OCI-LY3 (cell line): ENCODE results near the gene YIPF7.

Experiments used
- CTCF ChIP-seq: fragments of 200-600, 300-600 bp; sonication (generic); IDR thresholded peaks from 2 replicates; pipeline ENCODE4 v1.5.1; 2014; ENCODE audit warnings: antibody characterized with exemption, low read length, low read depth
- EZH2phosphoT487 ChIP-seq: fragments of 200-600 bp; shearing (Covaris generic); IDR thresholded peaks from 2 replicates; pipeline ENCODE4 v1.6.1; 2018; ENCODE audit warnings: antibody characterized with exemption, mixed run types, low read depth

GRCh38 chr4:44638091-44638490, 13.3 kb downstream of the YIPF7 start:
- no peak for TF ChIP-seq CTCF
- no peak for TF ChIP-seq EZH2phosphoT487
